Activated gamma-delta T cell treated with anti-CD3 and anti-CD28 coated beads, Interleukin-2, amount 50 U/mL, for 16 hours (primary cell): ENCODE measurements around the gene ELFN2.
"Not testable (repeated sequence)": the region's sequence is repeated elsewhere in the genome, so short reads cannot be mapped to it uniquely, and the experiment has no call there.

Experiments
- DNase-seq: peaks from one replicate; pipeline ENCODE4 v3.0.0-alpha.2; 2020; ENCODE audit warnings: low read depth

ELFN2 gene

GRCh38 chr22:37410174-37411055 is 16.9 kb downstream of the ELFN2 start:
- DNase-seq: no peak

DNA sequence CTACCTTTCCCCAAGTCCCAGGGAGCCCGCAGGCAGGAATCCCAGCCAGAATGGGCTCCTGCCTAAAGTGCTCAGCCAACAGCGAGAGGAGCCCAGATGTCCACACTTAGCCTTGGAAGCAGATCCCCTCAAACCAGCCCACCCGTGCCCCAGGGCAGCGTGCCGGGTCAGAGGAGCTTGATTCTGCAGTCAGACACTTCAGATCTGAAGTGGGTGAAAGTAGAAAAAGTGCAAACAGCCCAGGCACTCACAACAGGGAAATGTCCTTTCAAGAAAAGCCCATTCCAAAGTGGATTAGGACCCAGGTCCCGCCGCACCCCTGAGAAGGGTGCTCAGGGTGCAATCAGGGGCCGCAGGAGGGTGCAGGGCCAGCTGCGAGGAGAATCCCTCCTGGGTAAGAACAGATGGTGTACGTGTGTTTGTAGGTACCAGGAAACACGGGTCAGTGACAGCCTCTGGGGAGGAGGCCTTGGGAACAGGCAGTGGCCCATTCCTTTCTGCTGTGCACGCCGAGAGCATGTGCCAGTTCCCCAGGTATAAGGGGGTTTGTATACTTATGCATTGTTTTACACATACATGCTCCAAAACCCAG is 17.7 kb downstream of the ELFN2 start:
- no peak for DNase-seq

DNA sequence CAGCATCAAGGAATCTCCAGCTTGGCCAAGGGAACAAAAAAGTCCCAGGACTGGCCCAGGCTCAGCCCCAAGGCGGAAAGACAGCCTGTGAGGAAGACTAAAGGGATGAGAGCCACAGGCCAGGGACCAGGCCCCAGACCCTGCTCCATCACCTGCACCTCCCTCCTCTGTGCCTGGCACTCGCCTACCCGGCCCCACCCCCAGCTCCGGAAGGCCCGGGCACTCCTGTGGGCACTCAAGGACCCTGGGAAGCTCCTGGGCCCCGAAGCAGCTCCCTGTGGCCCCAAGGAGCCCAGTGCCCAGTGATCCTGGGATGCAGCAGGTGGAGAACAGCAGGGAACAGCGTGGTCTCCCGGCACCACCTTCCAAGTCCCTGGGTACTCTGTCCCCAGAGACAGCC is 18.2 kb downstream of the ELFN2 start:
- no peak for DNase-seq

GRCh38 chr22:37407856-37408255 is 19.4 kb downstream of the ELFN2 start:
- DNase-seq: no peak

- DNase-seq: no peak
These were observed 20.6 kb downstream of the ELFN2 start for GRCh38 chr22:37406441-37407235.

- DNase-seq: no peak
These were observed 23.2 kb downstream of the ELFN2 start for GRCh38 chr22:37404091-37404490.

DNA sequence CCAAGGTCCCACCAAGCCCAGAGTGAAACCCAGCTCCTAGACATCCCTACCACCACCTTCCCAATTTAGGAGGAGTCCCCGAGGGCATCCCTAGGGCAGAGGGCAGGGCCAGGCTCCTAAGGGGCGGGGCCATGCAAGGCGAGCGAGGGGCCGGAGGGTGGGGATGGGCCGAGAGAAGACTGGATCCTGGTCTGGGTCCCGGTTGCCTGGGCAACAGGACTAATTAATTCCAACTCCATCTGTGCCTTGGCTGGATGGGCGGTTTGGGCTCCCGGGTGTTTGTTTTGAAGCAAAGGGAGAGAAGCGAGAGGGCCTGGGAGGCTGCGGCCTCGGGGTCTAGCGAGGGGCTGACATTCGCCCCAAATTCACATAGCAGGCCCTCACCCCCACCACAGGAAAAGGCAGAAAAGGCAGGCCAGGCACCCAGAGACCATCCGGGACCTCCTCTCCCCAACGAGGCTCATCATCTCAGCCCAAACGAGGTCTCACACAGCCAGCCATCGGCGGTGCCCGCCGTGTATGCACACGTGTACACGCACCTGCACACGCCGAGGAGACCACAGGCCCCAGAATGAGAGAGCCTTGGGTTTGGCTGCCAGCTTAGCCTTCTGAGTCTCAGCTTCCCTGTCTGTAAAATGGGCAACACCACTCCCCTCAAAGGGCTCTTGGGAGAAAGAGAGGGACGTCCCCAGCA is 23.9 kb downstream of the ELFN2 start:
- DNase-seq: no peak

- DNase-seq: no peak
These were observed 25.1 kb downstream of the ELFN2 start for GRCh38 chr22:37402184-37402506.

DNA sequence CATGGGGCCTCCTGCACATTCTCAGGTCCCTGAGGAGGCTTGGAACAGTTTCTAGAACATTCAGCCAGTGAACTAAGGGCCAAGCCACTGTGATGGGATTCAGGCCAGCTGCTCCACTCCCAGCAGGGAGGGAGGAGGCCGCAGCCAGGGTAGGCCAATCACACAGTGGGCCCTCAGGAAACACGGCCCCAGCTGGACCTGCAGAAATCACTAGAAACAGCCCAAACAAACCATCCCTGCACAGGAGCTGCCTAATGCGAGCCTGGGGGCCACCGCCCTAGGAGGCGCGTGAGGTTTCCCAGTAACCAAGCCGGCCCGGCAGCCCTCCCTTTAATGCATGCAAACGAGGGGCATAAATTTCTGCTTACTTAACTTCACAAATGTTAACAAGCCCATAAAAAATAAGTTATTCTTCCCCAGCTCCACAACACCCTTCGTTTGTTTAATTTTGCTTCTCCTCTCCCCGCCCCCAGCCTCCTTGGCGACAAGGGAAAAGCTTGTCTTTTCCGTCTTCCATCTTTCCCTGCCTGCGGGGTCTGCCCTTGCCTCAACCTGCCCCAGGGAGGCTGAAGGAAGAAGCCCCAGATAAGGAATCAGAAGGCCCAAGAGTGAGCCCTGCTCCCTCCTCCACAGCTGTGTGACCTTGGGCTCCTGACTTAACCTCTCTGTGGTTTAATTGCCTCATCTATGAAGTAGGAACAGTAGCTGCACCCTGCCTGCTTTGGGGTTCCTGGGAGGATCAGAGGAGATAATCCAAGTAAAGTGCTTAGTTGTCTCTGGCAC is 25.7 kb downstream of the ELFN2 start:
- DNase-seq: no peak

DNA sequence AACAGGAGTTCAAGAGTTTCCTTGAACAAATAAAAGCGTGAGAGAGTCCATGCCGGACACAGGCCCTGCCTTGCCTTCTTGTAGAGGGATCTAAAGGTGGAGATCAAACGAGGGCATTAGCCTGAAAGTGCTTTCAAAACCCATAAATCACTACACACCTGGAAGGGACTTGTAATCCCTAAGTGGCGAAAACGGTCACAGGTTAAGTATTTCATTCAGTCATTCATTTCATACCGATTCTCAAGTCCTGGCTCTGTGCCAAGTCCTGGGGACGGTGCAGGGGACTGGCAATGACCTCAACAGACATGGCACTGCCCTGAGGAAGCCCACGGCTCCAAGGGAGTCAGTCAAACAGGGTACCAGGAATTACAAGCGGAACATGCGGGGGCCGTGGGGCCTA is 26.6 kb downstream of the ELFN2 start:
- no peak for DNase-seq

- not testable (repeated sequence) for DNase-seq
These were observed 27.8 kb downstream of the ELFN2 start for GRCh38 chr22:37399457-37399856.

DNA sequence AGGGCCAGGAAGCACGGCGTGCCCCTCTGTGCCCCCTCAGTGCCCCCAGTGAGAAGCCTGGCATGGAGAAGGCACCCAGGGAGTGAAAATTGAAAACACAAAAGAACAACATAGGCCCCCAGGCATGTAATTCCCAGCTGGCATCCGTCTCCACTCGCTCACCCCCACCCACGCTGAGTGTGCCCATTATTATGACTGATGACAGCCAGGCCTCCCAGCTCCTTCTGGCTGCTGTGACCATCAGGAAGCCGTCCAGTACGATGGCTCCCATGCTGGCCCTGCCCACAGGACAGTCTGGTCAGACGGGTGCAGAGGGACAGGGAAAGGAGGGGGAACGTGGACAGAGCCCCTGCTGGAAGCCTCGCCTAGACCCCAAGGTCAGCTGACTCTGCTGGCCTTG is 30.1 kb downstream of the ELFN2 start:
- DNase-seq: no peak

GRCh38 chr22:37396488-37397084 is 30.7 kb downstream of the ELFN2 start:
- no peak for DNase-seq

DNA sequence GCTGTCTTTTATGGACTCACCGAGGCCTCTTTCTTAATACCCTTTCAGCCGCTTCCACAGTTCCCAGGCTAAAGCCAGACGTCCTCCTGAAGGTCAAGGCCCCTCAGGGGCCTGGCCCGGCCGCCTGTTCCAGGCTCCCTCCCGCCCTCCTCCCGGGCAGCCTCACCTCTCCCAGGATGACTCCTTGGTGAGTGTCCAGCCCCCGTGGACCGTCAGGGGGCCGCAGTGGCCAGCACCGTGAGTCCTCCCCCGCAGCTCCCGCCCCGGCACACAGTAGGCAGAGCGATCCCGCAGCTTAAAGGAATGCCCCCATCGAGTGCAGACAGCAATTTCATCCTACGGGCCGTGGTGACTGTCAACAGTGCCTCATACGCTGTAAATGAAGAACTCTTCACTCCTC is 32.9 kb downstream of the ELFN2 start:
- no peak for DNase-seq

- no peak for DNase-seq
These were observed 33.5 kb downstream of the ELFN2 start for GRCh38 chr22:37393746-37394145.

DNA sequence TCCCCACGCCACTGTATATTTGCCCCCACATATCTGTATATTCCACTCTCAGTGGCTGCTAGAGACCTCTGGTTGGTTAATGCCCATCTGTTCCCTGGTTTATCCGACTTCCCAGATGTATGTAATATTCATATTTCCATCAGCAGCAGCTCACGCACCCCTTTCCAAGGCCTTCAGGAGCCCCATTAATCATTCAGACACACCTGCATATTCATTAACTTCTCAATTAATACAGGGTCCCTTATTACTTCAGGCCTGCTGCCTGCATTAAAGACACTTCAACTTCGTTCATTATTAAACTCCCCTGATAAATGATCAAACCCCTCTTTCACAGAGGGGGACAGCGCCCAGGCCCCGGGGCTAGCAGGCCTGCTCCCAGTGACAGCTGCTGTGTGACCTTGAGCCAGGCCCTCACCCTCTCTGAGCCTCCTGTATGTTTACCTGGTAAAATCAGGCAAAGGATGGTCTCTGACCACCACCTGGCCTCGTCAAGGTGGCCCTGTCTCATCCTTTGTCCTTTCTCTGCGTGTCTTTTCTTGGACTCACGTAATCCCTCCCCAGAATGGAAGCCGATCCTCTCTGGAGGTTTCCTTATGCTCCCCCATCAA is 34.5 kb downstream of the ELFN2 start:
- no peak for DNase-seq

- DNase-seq: no peak
These were observed 35.6 kb downstream of the ELFN2 start for GRCh38 chr22:37391702-37392101.

DNA sequence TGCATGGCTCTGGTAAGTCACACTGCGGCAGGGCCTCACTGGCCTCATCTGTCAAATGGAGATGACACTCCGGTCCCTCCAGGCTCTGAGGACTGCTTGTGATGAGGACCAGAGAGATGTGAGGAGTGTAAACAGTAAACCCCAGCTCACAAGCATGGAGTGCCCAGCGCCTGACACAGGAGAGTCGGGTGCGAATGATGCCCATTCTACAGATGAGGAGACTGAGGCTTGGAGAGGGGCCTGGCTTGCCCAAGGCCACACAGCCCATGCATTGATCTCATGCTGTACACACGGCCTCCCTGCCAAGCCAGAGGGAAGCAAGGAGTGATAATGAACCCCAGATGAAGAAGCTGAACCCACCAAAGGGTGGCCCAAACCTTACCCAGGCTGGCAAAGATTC is 37.2 kb downstream of the ELFN2 start:
- no peak for DNase-seq

DNA sequence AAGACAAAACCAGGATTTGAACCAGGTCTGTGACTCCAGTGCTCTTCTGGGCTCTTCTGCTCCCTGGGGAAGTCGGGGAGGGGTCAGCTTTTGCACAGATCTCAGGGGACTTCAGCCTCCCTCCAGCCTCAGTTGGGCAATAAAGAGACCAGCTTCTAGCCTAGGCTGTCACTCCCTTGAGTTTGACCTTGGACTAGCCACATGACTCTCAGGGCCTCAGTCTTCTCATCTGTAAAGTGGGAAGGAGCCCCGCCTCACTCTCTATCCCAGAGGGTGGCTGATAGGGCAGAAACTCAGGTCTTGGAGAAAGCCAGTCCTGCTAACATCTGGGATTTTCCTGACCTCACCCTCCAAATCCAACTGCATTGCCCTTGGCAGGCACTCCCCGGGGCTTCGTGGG is 38.7 kb downstream of the ELFN2 start:
- no peak for DNase-seq

DNA sequence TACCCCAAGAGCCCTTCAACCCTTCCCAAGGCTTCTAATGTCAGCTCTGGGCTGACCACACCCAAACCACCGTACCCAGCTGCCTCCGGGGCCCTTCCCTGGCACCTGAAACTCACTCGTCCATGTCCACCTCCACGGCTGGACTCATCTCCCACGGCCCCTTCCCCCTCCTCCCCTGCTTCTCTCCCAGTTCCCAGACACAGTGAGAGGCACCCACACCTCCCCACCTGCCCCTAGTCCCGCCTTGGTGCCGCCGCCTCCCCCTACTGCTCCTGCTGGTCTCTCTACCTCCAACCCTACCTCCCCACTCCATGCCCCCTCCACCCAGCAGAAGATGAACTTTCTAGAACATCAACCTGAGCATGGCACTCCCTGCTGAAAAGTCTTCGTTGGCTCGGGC is 39.5 kb downstream of the ELFN2 start:
- DNase-seq: no peak

DNA sequence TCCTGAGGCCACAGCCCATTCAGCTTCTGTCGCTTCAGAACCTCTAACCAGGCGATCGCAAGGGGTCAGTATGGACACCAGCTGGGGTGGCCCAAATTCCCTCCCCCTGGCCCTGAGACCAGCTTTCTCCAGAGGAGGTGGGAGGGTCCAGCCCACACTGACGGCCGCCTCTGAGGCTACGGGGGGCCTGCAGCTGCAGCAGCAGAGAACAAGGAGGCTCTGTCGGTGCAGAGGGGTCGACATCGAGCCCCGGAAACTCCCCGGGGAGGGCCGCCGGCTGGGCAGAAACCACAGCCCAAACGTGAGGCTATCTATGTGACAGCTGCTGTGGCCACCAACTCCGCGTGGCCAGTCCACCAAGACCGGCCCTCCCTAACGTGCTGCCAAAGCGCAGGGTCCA is 40.8 kb downstream of the ELFN2 start:
- DNase-seq: no peak
